SJSA1 (cell line): ENCODE results near the gene CFL1. TPM values are rescaled to one million over a fixed set of nuclear protein-coding genes. Genes with fewer than 3 reads are reported as not detected.
"Not testable (repeated sequence)": the region's sequence is repeated elsewhere in the genome, so short reads cannot be mapped to it uniquely, and the experiment has no call there.

ENCODE experiments used
- DNase-seq, 2 experiments: peaks; one replicate each; pipeline ENCODE4 v3.0.0-alpha.2; 2015 to 2020; ENCODE audit warnings: low spot score in 2 of 2, low read depth in 1 of 2
- H3K27ac ChIP-seq: fragments of 250-450 bp; sonication (Bioruptor Pico); 2 replicates; pipeline ENCODE4 v1.5.1; 2020; ENCODE audit warnings: mild to moderate bottlenecking, moderate library complexity
- H3K27me3 ChIP-seq: fragments of 250-450 bp; sonication (Bioruptor Pico); replicated peaks from 2 replicates; pipeline ENCODE4 v1.5.1; 2020; ENCODE audit warnings: mild to moderate bottlenecking, moderate library complexity
- H3K36me3 ChIP-seq: fragments of 250-450 bp; sonication (Bioruptor Pico); 2 replicates; pipeline ENCODE4 v1.5.1; 2020; ENCODE audit warnings: mild to moderate bottlenecking
- H3K4me1 ChIP-seq: fragments of 250-450 bp; sonication (Bioruptor Pico); replicated peaks from 2 replicates; pipeline ENCODE4 v1.6.1; 2021; ENCODE audit warnings: mild to moderate bottlenecking
- H3K4me3 ChIP-seq: fragments of 250-450 bp; sonication (Bioruptor Pico); 2 replicates; pipeline ENCODE4 v1.5.1; 2020; ENCODE audit warnings: mild to moderate bottlenecking
- H3K9me3 ChIP-seq: fragments of 250-450 bp; sonication (Bioruptor Pico); replicated peaks from 2 replicates; pipeline ENCODE4 v1.5.1; 2020; ENCODE audit warnings: mild to moderate bottlenecking
- total RNA-seq: library from RNA; depleted of rRNA; stranded (reverse); fragments of >200 nt; shearing (Covaris generic); gene quantifications from 2 replicates; pipeline ENCODE4 v1.2.3, GENCODE V29; 2014

CFL1 gene
- total RNA-seq, 1 experiment from 2014 or later, result 4,273 TPM

- Histone ChIP-seq H3K27ac (no peak overlapping the region), H3K36me3 (no peaks in the 10 kb centered on the region), H3K9me3 (peaks cover 5% of the 10 kb centered on the region; the same call in 1 of the 2 replicates), H3K27me3 (peaks cover 31% of the 10 kb centered on the region), H3K4me1 (peaks cover 20% of the 10 kb centered on the region), H3K4me3 (peak overlapping the region; percentile 36)
- no peak for DNase-seq
Observed at GRCh38 chr11:65834202-65834601, 23.8 kb downstream of the CFL1 start.

GRCh38 chr11:65833297-65834030 lies 24.5 kb downstream of the CFL1 start, which contains the start of gene SNX32:
Gene SNX32, plus strand, starts transcription at chr11:65833963. Its CDS starts 103 bp downstream, at chr11:65834066.
- peaks cover 20% of the 10 kb centered on the region for H3K4me1 ChIP-seq
- peak; percentile 95 to 97 for DNase-seq
- H3K9me3 ChIP-seq, result peaks cover 5% of the 10 kb centered on the region; the same call in 1 of the 2 replicates
- no peaks in the 10 kb centered on the region for H3K36me3 ChIP-seq
- H3K27ac ChIP-seq, result peak within 1 kb of the TSS; percentile 37
- H3K4me3 ChIP-seq, result peak within 1 kb of the TSS; percentile 36
- peaks cover 35% of the 10 kb centered on the region for H3K27me3 ChIP-seq

GRCh38 chr11:65832231-65832630 lies 25.7 kb downstream of the CFL1 start:
- not testable (repeated sequence) for H3K4me3 ChIP-seq, H3K36me3 ChIP-seq, H3K9me3 ChIP-seq, H3K27ac ChIP-seq, DNase-seq
- Histone ChIP-seq H3K27me3 (peaks cover 45% of the 10 kb centered on the region), H3K4me1 (peaks cover 20% of the 10 kb centered on the region)

GRCh38 chr11:65829459-65829858 lies 28.5 kb downstream of the CFL1 start:
- H3K4me1 ChIP-seq, result peaks cover 15% of the 10 kb centered on the region
- H3K27ac ChIP-seq, result no peak overlapping the region
- H3K9me3 ChIP-seq, result peaks cover 3% of the 10 kb centered on the region; the same call in 1 of the 2 replicates
- DNase-seq, result no peak
- no peaks in the 10 kb centered on the region for H3K36me3 ChIP-seq
- H3K27me3 ChIP-seq, result peaks cover 45% of the 10 kb centered on the region
- no peak overlapping the region for H3K4me3 ChIP-seq

GRCh38 chr11:65826984-65827735 lies 30.8 kb downstream of the CFL1 start:
- Histone ChIP-seq H3K27me3 (peaks cover 38% of the 10 kb centered on the region), H3K36me3 (no peaks in the 10 kb centered on the region), H3K4me3 (no peak overlapping the region), H3K4me1 (no peaks in the 10 kb centered on the region), H3K9me3 (no peaks in the 10 kb centered on the region; the same call in 1 of the 2 replicates), H3K27ac (no peak overlapping the region)
- DNase-seq, result no peak

GRCh38 chr11:65822776-65823528 lies 35.0 kb downstream of the CFL1 start:
- Histone ChIP-seq H3K36me3 (no peaks in the 10 kb centered on the region), H3K27me3 (peaks cover 9% of the 10 kb centered on the region), H3K4me3 (no peak overlapping the region), H3K27ac (no peak overlapping the region), H3K4me1 (peaks cover 3% of the 10 kb centered on the region), H3K9me3 (peaks cover 4% of the 10 kb centered on the region; the same call in 1 of the 2 replicates)
- DNase-seq, result no peak

GRCh38 chr11:65821107-65821506 lies 36.9 kb downstream of the CFL1 start:
- H3K4me3 ChIP-seq, result no peak overlapping the region

GRCh38 chr11:65817835-65818680 lies 39.9 kb downstream of the CFL1 start:
- no peaks in the 10 kb centered on the region for H3K36me3 ChIP-seq
- H3K4me3 ChIP-seq, result peak overlapping the region; percentile 52
- peaks cover 10% of the 10 kb centered on the region for H3K4me1 ChIP-seq
- no peak overlapping the region for H3K27ac ChIP-seq
- peaks cover 4% of the 10 kb centered on the region; the same call in 1 of the 2 replicates for H3K27me3 ChIP-seq
- peak; percentile 94 to 98 for DNase-seq
- peaks cover 4% of the 10 kb centered on the region; the same call in 1 of the 2 replicates for H3K9me3 ChIP-seq

More at GRCh38 chr11:65821107-65821506, 36.9 kb downstream of the CFL1 start:
- DNase-seq, result no peak
- H3K9me3 ChIP-seq, result peaks cover 4% of the 10 kb centered on the region; the same call in 1 of the 2 replicates
- H3K4me1 ChIP-seq, result peaks cover 10% of the 10 kb centered on the region
- no peaks in the 10 kb centered on the region for H3K36me3 ChIP-seq
- H3K27me3 ChIP-seq, result peaks cover 4% of the 10 kb centered on the region; the same call in 1 of the 2 replicates
- H3K27ac ChIP-seq, result no peak overlapping the region

GRCh38 chr11:65817312-65817834 lies 40.6 kb downstream of the CFL1 start:
- no peak for DNase-seq
- peaks cover 10% of the 10 kb centered on the region for H3K4me1 ChIP-seq
- H3K36me3 ChIP-seq, result no peaks in the 10 kb centered on the region
- H3K4me3 ChIP-seq, result peak overlapping the region; percentile 52
- peaks cover 4% of the 10 kb centered on the region; the same call in 1 of the 2 replicates for H3K9me3 ChIP-seq
- no peak overlapping the region for H3K27ac ChIP-seq
- peaks cover 1% of the 10 kb centered on the region; the same call in 1 of the 2 replicates for H3K27me3 ChIP-seq

GRCh38 chr11:65816696-65817095 lies 41.3 kb downstream of the CFL1 start:
- no peaks in the 10 kb centered on the region for H3K36me3 ChIP-seq
- H3K27me3 ChIP-seq, result peaks cover 8% of the 10 kb centered on the region
- no peak overlapping the region for H3K4me3 ChIP-seq
- peaks cover 4% of the 10 kb centered on the region; the same call in 1 of the 2 replicates for H3K9me3 ChIP-seq
- no peak for DNase-seq
- H3K27ac ChIP-seq, result no peak overlapping the region
- peaks cover 10% of the 10 kb centered on the region for H3K4me1 ChIP-seq

- peaks cover 4% of the 10 kb centered on the region; the same call in 1 of the 2 replicates for H3K9me3 ChIP-seq
- H3K4me1 ChIP-seq, result peaks cover 10% of the 10 kb centered on the region
- H3K27ac ChIP-seq, result no peak overlapping the region
- DNase-seq, result no peak
- no peaks in the 10 kb centered on the region for H3K36me3 ChIP-seq
- H3K27me3 ChIP-seq, result peaks cover 22% of the 10 kb centered on the region
- no peak overlapping the region for H3K4me3 ChIP-seq
Observed at GRCh38 chr11:65814986-65815565, 42.9 kb downstream of the CFL1 start.
